H1 (cell line): Measurements from ENCODE around the gene SPACA9. TPM values are rescaled to one million over a fixed set of nuclear protein-coding genes. Genes with fewer than 3 reads are reported as not detected.

Source experiments
- CTCF ChIA-PET: fragments of 300-600 bp; sonication (Branson Sonifier 250); formaldehyde crosslinking; loops from one replicate; lab custom pipeline; 2021; ENCODE audit not compliant: partially characterized antibody; lab: Charles Lee
- POLR2A ChIA-PET: fragments of 300-600 bp; sonication (Branson Sonifier 250); formaldehyde crosslinking; loops from one replicate; lab custom pipeline; 2021; ENCODE audit warnings: inconsistent platforms; ENCODE audit not compliant: partially characterized antibody; lab: Charles Lee
- DNase-seq, 2 experiments: peaks; one replicate each; pipeline versions ENCODE4 v3.0.0 to v3.0.0-alpha.2; 2010 to 2022; ENCODE audit warnings: low spot score in 2 of 2, low read depth in 1 of 2, mixed read lengths in 1 of 2
- FAIRE-seq: peaks from 2 replicates; lab custom pipeline; 2011; peaks lifted over from hg19 to GRCh38; lab: Jason Lieb, UNC
- H2AFZ ChIP-seq: 2 replicates; pipeline ENCODE4 v1.8.1; 2012; ENCODE audit warnings: low read length, inconsistent platforms
- H2AK5ac ChIP-seq: 2 replicates; pipeline ENCODE4 v1.6.1; 2013; ENCODE audit warnings: low read depth, low read length
- H2BK120ac ChIP-seq: replicated peaks from 2 replicates; pipeline ENCODE3; 2013; ENCODE audit warnings: low read depth, low read length, inconsistent platforms
- H2BK12ac ChIP-seq: 2 replicates; pipeline ENCODE4 v1.6.1; 2013; ENCODE audit warnings: low read depth, low read length
- H2BK15ac ChIP-seq: 2 replicates; pipeline ENCODE4 v1.6.1; 2013; ENCODE audit warnings: low read length
- H2BK20ac ChIP-seq: 2 replicates; pipeline ENCODE4 v1.6.1; 2013; ENCODE audit warnings: low read length
- H2BK5ac ChIP-seq: 2 replicates; pipeline ENCODE4 v1.6.1; 2013; ENCODE audit warnings: low read depth, low read length
- H3K14ac ChIP-seq: 2 replicates; pipeline ENCODE4 v1.6.1; 2013; ENCODE audit warnings: inconsistent platforms; ENCODE audit not compliant: insufficient read length
- H3K18ac ChIP-seq: 2 replicates; pipeline ENCODE4 v1.6.1; 2013; ENCODE audit warnings: low read length; ENCODE audit errors: extremely low read depth
- H3K23ac ChIP-seq: 2 replicates; pipeline ENCODE4 v1.6.1; 2013; ENCODE audit warnings: inconsistent platforms; ENCODE audit not compliant: insufficient read length
- H3K23me2 ChIP-seq: 2 replicates; pipeline ENCODE4 v1.6.1; 2013; ENCODE audit warnings: low read depth, low read length
- H3K27ac ChIP-seq: 2 replicates; pipeline ENCODE4 v1.6.1; 2011; ENCODE audit warnings: low read depth, low read length, inconsistent platforms
- H3K27me3 ChIP-seq, 4 experiments: replicated peaks in 1 of 4; 1 replicate in 1 of 4; 2 replicates in 3 of 4; pipeline versions ENCODE4 v1.6.1 to v1.8.1; 2011 to 2013; ENCODE audit warnings: low read length in 3 of 4, mild to moderate bottlenecking in 3 of 4, inconsistent platforms in 2 of 4, mixed read lengths in 2 of 4, moderate library complexity in 1 of 4; ENCODE audit not compliant: control insufficient read depth in 3 of 4, insufficient read depth in 3 of 4; ENCODE audit errors: extremely low read depth in 1 of 4
- H3K36me3 ChIP-seq, 4 experiments: 2 replicates each; pipeline versions ENCODE4 v1.6.1 to v1.8.1; 2011 to 2013; ENCODE audit warnings: mild to moderate bottlenecking in 4 of 4, low read length in 3 of 4, moderate library complexity in 2 of 4, control low read depth in 1 of 4, inconsistent platforms in 1 of 4; ENCODE audit not compliant: insufficient read depth in 4 of 4, control insufficient read depth in 2 of 4
- H3K4ac ChIP-seq: replicated peaks from 2 replicates; pipeline ENCODE3; 2013; ENCODE audit warnings: low read length, low read depth, mixed read lengths, inconsistent platforms; ENCODE audit not compliant: insufficient read length
- H3K4me1 ChIP-seq, 4 experiments: replicated peaks in 1 of 4; 1 replicate in 1 of 4; 2 replicates in 3 of 4; pipeline versions ENCODE4 v1.6.1 to v1.8.1; 2011 to 2013; ENCODE audit warnings: low read length in 3 of 4, inconsistent platforms in 2 of 4, mixed read lengths in 1 of 4; ENCODE audit not compliant: insufficient read depth in 4 of 4, control insufficient read depth in 3 of 4
- H3K4me2 ChIP-seq, 2 experiments: 2 replicates each; pipeline versions ENCODE4 v1.6.1 to v1.8.1; 2011 to 2013; ENCODE audit warnings: low read depth in 2 of 2, low read length in 2 of 2, control low read depth in 1 of 2, inconsistent platforms in 1 of 2, mild to moderate bottlenecking in 1 of 2; ENCODE audit not compliant: insufficient read depth in 1 of 2
- H3K4me3 ChIP-seq, 4 experiments: fragments of 200-600, 300-600 bp in 1 of 4; sonication (generic), shearing (Covaris generic), sonication (Bioruptor Twin) in 1 of 4; 2 replicates each; pipeline versions ENCODE4 v1.5.1 to v1.8.1; 2011 to 2016; ENCODE audit warnings: low read length in 4 of 4, low read depth in 3 of 4, control low read depth in 2 of 4, inconsistent platforms in 2 of 4, mild to moderate bottlenecking in 2 of 4, mixed read lengths in 1 of 4, moderate library complexity in 1 of 4; ENCODE audit not compliant: insufficient read depth in 2 of 4; ENCODE audit errors: extremely low read depth in 1 of 4
- H3K56ac ChIP-seq: replicated peaks from 2 replicates; pipeline ENCODE3; 2013; ENCODE audit warnings: low read depth, mild to moderate bottlenecking, mixed read lengths, low read length, inconsistent platforms; ENCODE audit not compliant: insufficient read length
- H3K79me1 ChIP-seq: 2 replicates; pipeline ENCODE4 v1.6.1; 2013; ENCODE audit warnings: low read depth, low read length, control low read depth
- H3K79me2 ChIP-seq, 2 experiments: 2 replicates each; pipeline versions ENCODE4 v1.6.1 to v1.8.1; 2012 to 2013; ENCODE audit warnings: low read length in 2 of 2, mild to moderate bottlenecking in 2 of 2, inconsistent platforms in 1 of 2; ENCODE audit not compliant: insufficient read depth in 2 of 2, control insufficient read depth in 1 of 2
- H3K9ac ChIP-seq, 4 experiments: replicated peaks in 1 of 4; 1 replicate in 1 of 4; 2 replicates in 3 of 4; pipeline versions ENCODE4 v1.6.1 to v1.8.1; 2011 to 2013; ENCODE audit warnings: low read depth in 3 of 4, low read length in 3 of 4, control low read depth in 2 of 4, mild to moderate bottlenecking in 2 of 4, moderate library complexity in 2 of 4, inconsistent platforms in 1 of 4; ENCODE audit errors: extremely low read depth in 1 of 4
- H3K9me3 ChIP-seq, 2 experiments: 2 replicates each; pipeline versions ENCODE4 v1.6.1 to v1.8.1; 2012 to 2013; ENCODE audit warnings: mild to moderate bottlenecking in 2 of 2, moderate library complexity in 2 of 2, control low read depth in 1 of 2, inconsistent platforms in 1 of 2, low read depth in 1 of 2, low read length in 1 of 2, mixed read lengths in 1 of 2; ENCODE audit not compliant: insufficient read depth in 2 of 2
- H4K20me1 ChIP-seq, 2 experiments: replicated peaks in 1 of 2; 2 replicates each; pipeline versions ENCODE3 to v1.8.1; 2011 to 2013; ENCODE audit warnings: inconsistent platforms in 2 of 2, low read length in 2 of 2, mild to moderate bottlenecking in 1 of 2; ENCODE audit not compliant: insufficient read depth in 2 of 2, control insufficient read depth in 1 of 2
- H4K5ac ChIP-seq: 2 replicates; pipeline ENCODE4 v1.6.1; 2013; ENCODE audit warnings: low read length, low read depth, mixed read lengths, inconsistent platforms; ENCODE audit not compliant: insufficient read length
- H4K8ac ChIP-seq: 2 replicates; pipeline ENCODE4 v1.8.0; 2013; ENCODE audit warnings: mild to moderate bottlenecking, moderate library complexity, low read length, inconsistent platforms; ENCODE audit not compliant: insufficient read depth; ENCODE audit errors: extremely low read depth
- H4K91ac ChIP-seq: replicated peaks from 2 replicates; pipeline ENCODE3; 2013; ENCODE audit warnings: low read length, mixed read lengths, inconsistent platforms; ENCODE audit not compliant: insufficient read length
- SP1 ChIP-seq: IDR thresholded peaks from 2 replicates; pipeline ENCODE4 v1.6.1; 2011; ENCODE audit warnings: low read depth, low read length
- WGBS, 2 experiments: shearing (Covaris generic) in 1 of 2; methylation state at CpG; one replicate each; pipeline versions ENCODE4 v1.1.6 to v1.1.7; 2013 to 2015; ENCODE audit warnings: low lambda C conversion rate in 2 of 2, mixed read lengths in 2 of 2, inconsistent platforms in 1 of 2, low coverage in 1 of 2, missing lambda C conversion rate in 1 of 2; ENCODE audit not compliant: insufficient replicate concordance in 2 of 2, insufficient coverage in 1 of 2, insufficient read length in 1 of 2; ENCODE audit errors: extremely low coverage in 1 of 2, missing lambda C conversion rate in 1 of 2; 5-methylcytosine and 5-hydroxymethylcytosine counted together
- polyA plus RNA-seq, 7 experiments: library from polyadenylated mRNA; depleted of rRNA in 3 of 7; stranded (reverse) in 5 of 7; unstranded in 2 of 7; fragments of >200 nt in 5 of 7; fragments of 200-250 nt in 2 of 7; gene quantifications; 1 replicate in 5 of 7; 2 replicates in 1 of 7; 4 replicates in 1 of 7; pipeline versions ENCODE4 v1.2.1 to v1.2.3, GENCODE V29; 2011 to 2013; ENCODE audit warnings: missing spikeins in 2 of 7, mixed read lengths in 2 of 7
- total RNA-seq: library from RNA; stranded (reverse); fragmentation: NEBNext Ultra II Directional; extraction: Animal tissue kit (Norgen Biotek cat#: 25700); gene quantifications from 2 replicates; pipeline ENCODE4 v1.2.1, GENCODE V29; 2021
- TF ChIP-seq, protein P1 (sequence below): IDR thresholded peaks from 2 replicates; pipeline ENCODE4 v1.6.1; 2011; ENCODE audit warnings: low read length, improper control_type of control experiment

SPACA9 gene
- total and polyA plus RNA-seq, 2 of the 8 experiments (the other 6 are each of a cell fraction or from before 2014, with no cell fraction given), result 0.63 to 1.3 TPM

DNA sequence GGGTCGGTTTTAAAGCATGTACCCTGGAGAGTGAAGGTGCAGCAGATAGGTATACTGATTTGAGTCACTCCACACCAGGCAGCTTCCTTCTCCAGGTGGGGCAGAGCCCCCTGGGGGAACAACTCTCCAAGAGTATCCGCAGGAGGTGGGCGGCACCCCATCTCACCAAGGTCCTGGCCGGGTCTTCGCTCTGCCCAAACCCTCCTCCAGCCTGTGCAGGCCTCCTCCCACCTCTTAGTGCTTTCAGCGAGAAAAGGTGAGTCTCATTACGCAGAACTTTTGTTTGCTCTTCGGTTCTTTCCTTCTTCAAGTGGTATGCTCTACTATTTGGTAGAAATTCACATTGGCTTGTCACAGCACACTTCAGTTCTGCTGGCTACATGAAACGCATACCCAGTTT is 13.7 kb downstream of the SPACA9 start:
- TF ChIP-seq, protein P1, sequence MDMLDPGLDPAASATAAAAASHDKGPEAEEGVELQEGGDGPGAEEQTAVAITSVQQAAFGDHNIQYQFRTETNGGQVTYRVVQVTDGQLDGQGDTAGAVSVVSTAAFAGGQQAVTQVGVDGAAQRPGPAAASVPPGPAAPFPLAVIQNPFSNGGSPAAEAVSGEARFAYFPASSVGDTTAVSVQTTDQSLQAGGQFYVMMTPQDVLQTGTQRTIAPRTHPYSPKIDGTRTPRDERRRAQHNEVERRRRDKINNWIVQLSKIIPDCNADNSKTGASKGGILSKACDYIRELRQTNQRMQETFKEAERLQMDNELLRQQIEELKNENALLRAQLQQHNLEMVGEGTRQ, result no peak
- TF ChIP-seq SP1, result 0 out of 2 replicates have a peak, but pooled peaks have one; percentile 61
- no peak overlapping the region for H2BK12ac ChIP-seq
- DNase-seq, result no peak

More for the DNA sequence above, 13.7 kb downstream of the SPACA9 start:
- H2BK15ac ChIP-seq, result no peak overlapping the region
- H2BK5ac ChIP-seq, result no peak overlapping the region
- FAIRE-seq, result no peak
- no peak overlapping the region for H4K91ac ChIP-seq
- H3K4me3 ChIP-seq, result no peak overlapping the region
- WGBS, 2 experiments, result 86% methylated on average over 9 of the region's 9 CpGs; no CpG with 5 or more reads in 1 of the 2 experiments
- H3K36me3 ChIP-seq, result peaks cover 13 to 26% (median 23%) of the 10 kb centered on the region in 4 experiments
- H2BK20ac ChIP-seq, result no peak overlapping the region
- no peak overlapping the region for H4K5ac ChIP-seq
- H3K79me2 ChIP-seq, result no peaks in the 10 kb centered on the region
- POLR2A ChIA-PET, result interaction anchor here (0.6 to 1.8 kb wide), 4 partner anchors 11 to 210 kb away, joined by 3 to 4 read pairs (median 4); partner anchors contain the start of genes AK8 and SPACA9
- H2AFZ ChIP-seq, result no peak overlapping the region
- CTCF ChIA-PET, result interaction anchor here (0.7 to 3.3 kb wide), 3 partner anchors 10 to 50 kb away, joined by 3 to 30 read pairs (median 3); no protein-coding TSS in a partner anchor
- H3K4me2 ChIP-seq, result no peak overlapping the region
- no peak overlapping the region for H3K9ac ChIP-seq
- H3K18ac ChIP-seq, result no peak overlapping the region
- no peak overlapping the region for H3K27ac ChIP-seq
- no peak overlapping the region for H4K8ac ChIP-seq
- no peak overlapping the region for H2BK120ac ChIP-seq
- H3K4me1 ChIP-seq, result no peaks in the 10 kb centered on the region
- no peak overlapping the region for H2AK5ac ChIP-seq
- no peak overlapping the region for H3K23ac ChIP-seq
- no peaks in the 10 kb centered on the region for H3K23me2 ChIP-seq
- no peaks in the 10 kb centered on the region for H3K27me3 ChIP-seq
- peaks cover 0 to 4% of the 10 kb centered on the region in 2 experiments for H4K20me1 ChIP-seq
- no peak overlapping the region for H3K56ac ChIP-seq
- H3K79me1 ChIP-seq, result no peaks in the 10 kb centered on the region
- H3K4ac ChIP-seq, result no peak overlapping the region
- no peaks in the 10 kb centered on the region for H3K9me3 ChIP-seq
- H3K14ac ChIP-seq, result no peak overlapping the region
